Kidney epithelial cell (primary cell): ENCODE results near the gene HRH2. TPM values are rescaled to one million over a fixed set of nuclear protein-coding genes. Genes with fewer than 3 reads are reported as not detected.

ENCODE experiments used
- DNase-seq: peaks from one replicate; pipeline ENCODE4 v3.0.0-alpha.2; 2010; ENCODE audit warnings: low read depth
- H3K27me3 ChIP-seq: 2 replicates; pipeline ENCODE4 v1.6.0; 2011; ENCODE audit warnings: low read length; ENCODE audit not compliant: control insufficient read depth, insufficient read depth
- H3K36me3 ChIP-seq: 2 replicates; pipeline ENCODE4 v1.5.1; 2011; ENCODE audit warnings: low read length; ENCODE audit not compliant: control insufficient read depth, insufficient read depth
- H3K4me3 ChIP-seq: 2 replicates; pipeline ENCODE4 v1.5.1; 2011; ENCODE audit warnings: low read depth, mild to moderate bottlenecking, control low read depth, low read length
- total RNA-seq: library from RNA; depleted of rRNA; stranded (reverse); fragments of >200 nt; gene quantifications from 2 replicates; pipeline ENCODE4 v1.2.3, GENCODE V29; 2015
- TF ChIP-seq, protein P1 (sequence below): IDR thresholded peaks from 2 replicates; pipeline ENCODE4 v1.5.1; 2011; ENCODE audit warnings: mild to moderate bottlenecking, moderate library complexity, low read length, control low read depth, inconsistent platforms; ENCODE audit not compliant: insufficient read depth, poor library complexity, severe bottlenecking

HRH2 gene
- total RNA-seq, 1 donor from 2014 or later = 2.7 TPM

- Histone ChIP-seq H3K36me3 (no peaks in the 10 kb centered on the region), H3K4me3 (no peak overlapping the region), H3K27me3 (no peaks in the 10 kb centered on the region)
- DNase-seq = no peak
- TF ChIP-seq, protein P1, sequence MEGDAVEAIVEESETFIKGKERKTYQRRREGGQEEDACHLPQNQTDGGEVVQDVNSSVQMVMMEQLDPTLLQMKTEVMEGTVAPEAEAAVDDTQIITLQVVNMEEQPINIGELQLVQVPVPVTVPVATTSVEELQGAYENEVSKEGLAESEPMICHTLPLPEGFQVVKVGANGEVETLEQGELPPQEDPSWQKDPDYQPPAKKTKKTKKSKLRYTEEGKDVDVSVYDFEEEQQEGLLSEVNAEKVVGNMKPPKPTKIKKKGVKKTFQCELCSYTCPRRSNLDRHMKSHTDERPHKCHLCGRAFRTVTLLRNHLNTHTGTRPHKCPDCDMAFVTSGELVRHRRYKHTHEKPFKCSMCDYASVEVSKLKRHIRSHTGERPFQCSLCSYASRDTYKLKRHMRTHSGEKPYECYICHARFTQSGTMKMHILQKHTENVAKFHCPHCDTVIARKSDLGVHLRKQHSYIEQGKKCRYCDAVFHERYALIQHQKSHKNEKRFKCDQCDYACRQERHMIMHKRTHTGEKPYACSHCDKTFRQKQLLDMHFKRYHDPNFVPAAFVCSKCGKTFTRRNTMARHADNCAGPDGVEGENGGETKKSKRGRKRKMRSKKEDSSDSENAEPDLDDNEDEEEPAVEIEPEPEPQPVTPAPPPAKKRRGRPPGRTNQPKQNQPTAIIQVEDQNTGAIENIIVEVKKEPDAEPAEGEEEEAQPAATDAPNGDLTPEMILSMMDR = no peak
Measured at GRCh38 chr5:175707751-175708375, 50.0 kb downstream of the HRH2 start.

- no peak for DNase-seq
- TF ChIP-seq, protein P1 = no peak
- Histone ChIP-seq H3K4me3 (no peak overlapping the region), H3K36me3 (no peaks in the 10 kb centered on the region), H3K27me3 (no peaks in the 10 kb centered on the region)
Measured at GRCh38 chr5:175709276-175709781, 51.5 kb downstream of the HRH2 start.

DNA sequence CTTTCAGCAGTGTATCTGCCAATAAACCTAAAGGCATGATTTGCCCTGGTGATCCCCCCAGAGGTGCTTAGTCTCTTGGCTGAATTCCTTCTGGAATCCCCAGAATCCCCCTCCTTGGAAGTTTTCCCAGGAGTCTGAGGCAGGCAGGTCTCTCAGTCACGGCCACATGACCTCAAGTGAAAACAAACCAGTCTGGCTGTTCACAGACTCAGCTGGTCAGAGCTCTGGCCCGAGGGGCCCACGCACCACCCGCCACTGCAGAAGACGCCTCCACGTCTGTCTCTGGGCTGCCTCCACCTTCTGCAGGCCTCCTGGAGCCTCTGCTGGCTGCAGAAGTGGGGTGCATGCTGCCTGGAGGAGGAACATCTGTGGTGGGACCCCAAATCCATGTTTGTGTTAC lies 52.5 kb downstream of the HRH2 start:
- H3K4me3 ChIP-seq = no peak overlapping the region
- DNase-seq = no peak
- no peaks in the 10 kb centered on the region for H3K36me3 ChIP-seq
- H3K27me3 ChIP-seq = no peaks in the 10 kb centered on the region
- TF ChIP-seq, protein P1 = no peak

DNA sequence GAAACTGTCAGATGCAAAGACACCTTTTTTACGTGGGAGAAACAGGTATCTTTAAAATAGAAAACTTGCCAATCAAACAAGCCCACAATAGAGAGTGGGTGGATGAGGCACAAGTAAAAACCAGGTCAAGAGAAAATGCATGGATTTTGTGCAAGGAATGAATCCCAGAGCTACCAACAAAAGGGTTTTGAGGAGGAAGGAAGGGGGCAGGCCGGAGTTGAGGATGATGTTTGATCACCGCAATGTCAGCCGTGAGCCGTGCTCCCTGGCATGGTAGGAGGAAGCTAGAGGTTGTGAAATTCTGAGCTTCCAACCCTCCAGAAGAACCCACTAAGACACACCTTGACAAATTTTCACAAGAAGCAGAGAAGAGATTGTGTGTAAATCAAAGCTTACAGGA lies 53.2 kb downstream of the HRH2 start:
- Histone ChIP-seq H3K36me3 (no peaks in the 10 kb centered on the region), H3K4me3 (no peak overlapping the region), H3K27me3 (no peaks in the 10 kb centered on the region)
- TF ChIP-seq, protein P1 = no peak
- no peak for DNase-seq

DNA sequence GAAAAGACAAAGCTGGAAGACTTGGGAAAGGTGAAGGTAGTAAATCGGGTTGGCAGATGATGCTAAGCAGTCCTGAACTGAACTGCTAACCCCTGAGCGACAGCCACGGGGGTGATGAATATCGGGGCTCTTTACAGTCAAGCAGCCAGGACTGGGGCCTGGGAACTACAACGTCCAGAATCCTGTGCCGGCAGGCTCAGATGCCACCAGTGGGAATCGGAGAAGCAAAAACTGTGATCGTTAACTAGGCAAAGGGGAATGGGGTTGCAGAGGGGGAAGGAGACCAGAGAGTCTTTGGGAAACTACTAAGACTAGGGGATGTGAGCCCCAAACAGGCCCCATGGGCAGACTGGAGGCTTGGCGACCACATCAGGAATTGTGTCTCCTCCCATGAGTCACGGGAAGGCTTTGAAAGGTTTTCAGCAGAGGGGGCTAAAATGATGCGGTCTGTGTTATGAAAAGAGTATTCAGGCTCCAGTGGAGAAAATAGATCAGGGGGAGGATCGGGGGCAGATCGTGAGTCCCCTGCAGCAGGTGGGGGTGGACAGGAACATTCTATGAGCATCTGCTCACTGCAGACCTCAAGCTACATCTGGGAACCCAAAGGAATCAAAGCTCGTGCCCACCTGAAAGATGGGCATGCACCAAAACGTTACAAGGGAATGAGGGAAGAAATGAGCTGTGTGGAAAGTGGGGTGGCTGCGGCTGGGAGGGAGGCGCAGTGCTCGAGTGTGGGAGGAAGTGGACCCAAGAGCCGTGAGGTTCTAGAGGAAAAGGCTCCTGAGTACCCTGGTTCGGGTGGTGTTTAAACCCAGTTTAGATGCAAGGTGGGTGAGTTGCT lies 53.8 kb downstream of the HRH2 start:
- no peak for DNase-seq
- Histone ChIP-seq H3K27me3 (no peaks in the 10 kb centered on the region), H3K4me3 (no peak overlapping the region), H3K36me3 (no peaks in the 10 kb centered on the region)
- TF ChIP-seq, protein P1 = no peak
